ENCODE data around the gene COMMD7.

DNA sequence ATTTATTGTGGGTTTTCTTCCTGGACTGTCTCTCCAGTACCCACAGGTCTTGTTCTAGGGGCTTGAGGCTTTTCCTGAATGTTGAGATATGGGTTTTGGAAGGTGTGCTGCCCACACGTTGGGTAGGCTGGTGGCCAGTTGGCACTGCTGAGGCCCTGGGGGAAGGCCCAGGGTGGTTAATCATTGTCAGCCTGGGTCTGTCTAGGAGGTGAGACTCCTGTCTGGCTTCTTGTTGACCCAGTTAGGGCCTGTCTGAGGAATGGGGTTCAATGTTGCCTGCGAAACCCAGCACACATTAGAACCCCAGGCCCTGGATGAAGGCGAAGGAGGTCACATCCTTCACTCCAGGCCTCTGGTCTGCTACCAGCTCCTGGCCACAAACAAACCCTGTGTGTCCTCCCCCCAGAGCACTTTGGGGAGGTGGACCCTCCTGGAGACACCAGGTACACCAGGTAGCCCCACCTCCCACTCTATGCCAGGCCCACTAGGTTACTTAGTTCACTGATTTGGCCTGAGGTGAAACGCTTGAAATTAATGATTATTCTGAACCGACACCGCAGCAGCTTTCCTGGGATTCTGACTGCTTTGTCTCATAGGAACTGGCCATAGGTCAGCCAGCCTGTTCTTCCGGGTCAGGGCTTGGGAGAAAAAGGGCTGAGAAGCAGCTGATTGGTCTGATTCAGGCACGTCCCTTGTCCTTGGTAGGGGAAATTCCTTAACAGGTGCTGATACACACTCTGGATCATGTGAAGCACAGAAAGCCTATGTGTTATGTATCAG is 34.1 kb upstream of the COMMD7 start:
- TF ChIP-seq, protein P1, sequence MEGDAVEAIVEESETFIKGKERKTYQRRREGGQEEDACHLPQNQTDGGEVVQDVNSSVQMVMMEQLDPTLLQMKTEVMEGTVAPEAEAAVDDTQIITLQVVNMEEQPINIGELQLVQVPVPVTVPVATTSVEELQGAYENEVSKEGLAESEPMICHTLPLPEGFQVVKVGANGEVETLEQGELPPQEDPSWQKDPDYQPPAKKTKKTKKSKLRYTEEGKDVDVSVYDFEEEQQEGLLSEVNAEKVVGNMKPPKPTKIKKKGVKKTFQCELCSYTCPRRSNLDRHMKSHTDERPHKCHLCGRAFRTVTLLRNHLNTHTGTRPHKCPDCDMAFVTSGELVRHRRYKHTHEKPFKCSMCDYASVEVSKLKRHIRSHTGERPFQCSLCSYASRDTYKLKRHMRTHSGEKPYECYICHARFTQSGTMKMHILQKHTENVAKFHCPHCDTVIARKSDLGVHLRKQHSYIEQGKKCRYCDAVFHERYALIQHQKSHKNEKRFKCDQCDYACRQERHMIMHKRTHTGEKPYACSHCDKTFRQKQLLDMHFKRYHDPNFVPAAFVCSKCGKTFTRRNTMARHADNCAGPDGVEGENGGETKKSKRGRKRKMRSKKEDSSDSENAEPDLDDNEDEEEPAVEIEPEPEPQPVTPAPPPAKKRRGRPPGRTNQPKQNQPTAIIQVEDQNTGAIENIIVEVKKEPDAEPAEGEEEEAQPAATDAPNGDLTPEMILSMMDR (IDR thresholded peaks at IDR 0.05), result no peak
- TF ChIP-seq POLR2A (IDR thresholded peaks at IDR 0.05), result peak in 1 of 3 donors; percentile 31
